ENCODE measurements around the gene CHRDL1. TPM values are rescaled to one million over a fixed set of nuclear protein-coding genes. Genes with fewer than 3 reads are reported as not detected.
"Not testable (repeated sequence)": the region's sequence is repeated elsewhere in the genome, so short reads cannot be mapped to it uniquely, and the experiment has no call there.

CHRDL1 gene
- total RNA-seq, 2 donors from 2014 or later, result 107 to 161 TPM

GRCh38 chrX:110671068-110671803 lies 124.4 kb downstream of the CHRDL1 start:
- intact Hi-C loops (cut with DNase I), result no loop called here
- no peak for DNase-seq (ENCODE audit: low spot score)

GRCh38 chrX:110669572-110669971 lies 126.0 kb downstream of the CHRDL1 start:
- no peak for DNase-seq (ENCODE audit: low spot score)
- intact Hi-C loops (cut with DNase I), result no loop called here

GRCh38 chrX:110667706-110668105 lies 127.9 kb downstream of the CHRDL1 start:
- intact Hi-C loops (cut with DNase I), result no loop called here
- DNase-seq (ENCODE audit: low spot score), result no peak

- DNase-seq (ENCODE audit: low spot score), result peak; percentile 76
- intact Hi-C loops (cut with DNase I), result no loop called here
Observed at GRCh38 chrX:110665223-110666002, 130.2 kb downstream of the CHRDL1 start.

- DNase-seq (ENCODE audit: low spot score), result no peak
- intact Hi-C loops (cut with DNase I), result no loop called here
Observed at GRCh38 chrX:110657073-110657472, 138.5 kb downstream of the CHRDL1 start.

GRCh38 chrX:110654280-110654679 lies 141.3 kb downstream of the CHRDL1 start:
- DNase-seq (ENCODE audit: low spot score); intact Hi-C loops (cut with DNase I): not testable (repeated sequence)

GRCh38 chrX:110646386-110646785 lies 149.2 kb downstream of the CHRDL1 start:
- no peak for DNase-seq (ENCODE audit: low spot score)
- intact Hi-C loops (cut with DNase I), result no loop called here
